GM12878 (cell line): ENCODE data around the gene KATNIP.

Experiments
- BHLHE40 ChIP-seq, 2 experiments: fragments of 450-650 bp in 1 of 2; IDR thresholded peaks; 2 replicates each; pipeline ENCODE4 v1.6.1; 2011 to 2017; ENCODE audit warnings: low read depth in 2 of 2, borderline replicate concordance in 1 of 2, improper control_type of control experiment in 1 of 2, low read length in 1 of 2, mild to moderate bottlenecking in 1 of 2
- BRCA1 ChIP-seq: IDR thresholded peaks from 2 replicates; pipeline ENCODE4 v1.6.1; 2011; ENCODE audit warnings: low read depth, low read length, improper control_type of control experiment
- CREM ChIP-seq: IDR thresholded peaks from 2 replicates; pipeline ENCODE4 v1.6.1; 2014; ENCODE audit warnings: antibody characterized with exemption, low read depth
- CTCF ChIP-seq, 3 experiments: IDR thresholded peaks in 2 of 3; conservative IDR thresholded peaks in 1 of 3; 2 replicates each; pipeline ENCODE4 v1.5.1; 2011; ENCODE audit warnings: low read depth in 3 of 3, low read length in 3 of 3, mild to moderate bottlenecking in 3 of 3, control low read depth in 2 of 3, moderate library complexity in 2 of 3, inconsistent platforms in 1 of 3, mixed read lengths in 1 of 3; ENCODE audit not compliant: control insufficient read depth in 2 of 3, insufficient read depth in 1 of 3; ENCODE audit errors: extremely low read depth in 1 of 3
- EGR1 ChIP-seq, 2 experiments: IDR thresholded peaks; 1 replicate in 1 of 2; 2 replicates in 1 of 2; pipeline ENCODE4 v1.6.1; 2011 to 2012; ENCODE audit warnings: low read depth in 2 of 2, low read length in 2 of 2, borderline replicate concordance in 1 of 2, mild to moderate bottlenecking in 1 of 2, moderate library complexity in 1 of 2
- HDAC6 ChIP-seq: fragments of 200-600 bp; sonication (generic); IDR thresholded peaks from one replicate; pipeline ENCODE4 v1.8.0; 2017; ENCODE audit warnings: antibody characterized with exemption; ENCODE audit not compliant: unreplicated experiment
- IRF3 ChIP-seq: fragments of 450-650 bp; IDR thresholded peaks from 2 replicates; pipeline ENCODE4 v1.6.1; 2014; ENCODE audit warnings: mild to moderate bottlenecking
- LARP7 ChIP-seq: fragments of 450-650 bp; IDR thresholded peaks from 2 replicates; pipeline ENCODE4 v1.6.1; 2017; ENCODE audit warnings: mild to moderate bottlenecking
- POLR2A ChIP-seq: IDR thresholded peaks from 2 replicates; pipeline ENCODE4 v1.6.1; 2011; ENCODE audit warnings: low read depth, mild to moderate bottlenecking, low read length
- RAD21 ChIP-seq: IDR thresholded peaks from 2 replicates; pipeline ENCODE4 v1.6.1; 2011; ENCODE audit warnings: mild to moderate bottlenecking, low read depth, low read length, moderate library complexity; ENCODE audit not compliant: insufficient read depth
- RFX5 ChIP-seq: IDR thresholded peaks from 2 replicates; pipeline ENCODE4 v1.6.1; 2011; ENCODE audit warnings: low read depth, low read length, improper control_type of control experiment
- TAF1 ChIP-seq: IDR thresholded peaks from 2 replicates; pipeline ENCODE4 v1.6.1; 2011; ENCODE audit warnings: mild to moderate bottlenecking, low read depth, low read length, borderline replicate concordance
- TF ChIP-seq, protein P1 (sequence below): IDR thresholded peaks from 2 replicates; pipeline ENCODE4 v1.6.1; 2012; ENCODE audit warnings: low read depth, low read length, improper control_type of control experiment

GRCh38 chr16:27526180-27526579 lies 23.8 kb upstream of the KATNIP start:
- TF ChIP-seq POLR2A (no peak), RFX5 (no peak), CTCF (IDR thresholded peaks at IDR 0.05 in 2 of 3, conservative IDR thresholded peaks at IDR 0.05 in 1 of 3; ENCODE audit: control insufficient read depth in 2 of 3, extremely low read depth in 1 of 3, insufficient read depth in 1 of 3, low read depth in 3 of 3, low read length in 3 of 3) (no peak), HDAC6 (no peak), CREM (no peak), TAF1 (no peak), LARP7 (no peak), EGR1 (IDR thresholded peaks at IDR 0.05; ENCODE audit: borderline replicate concordance in 1 of 2, low read depth in 2 of 2, low read length in 2 of 2) (no peak), RAD21 (no peak), BHLHE40 (IDR thresholded peaks at IDR 0.05; ENCODE audit: borderline replicate concordance in 1 of 2, low read depth in 2 of 2, low read length in 1 of 2) (no peak), BRCA1 (no peak), IRF3 (no peak)
- TF ChIP-seq, protein P1, sequence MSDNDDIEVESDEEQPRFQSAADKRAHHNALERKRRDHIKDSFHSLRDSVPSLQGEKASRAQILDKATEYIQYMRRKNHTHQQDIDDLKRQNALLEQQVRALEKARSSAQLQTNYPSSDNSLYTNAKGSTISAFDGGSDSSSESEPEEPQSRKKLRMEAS: no peak
